Measurements from ENCODE around the gene OR1J1. TPM values are rescaled to one million over a fixed set of nuclear protein-coding genes. Genes with fewer than 3 reads are reported as not detected.

The OR1J1 gene
- total and polyA plus RNA-seq, 2 of the 8 experiments (the other 6 are each of a cell fraction or from before 2014, with no cell fraction given) = not detected

- TF ChIP-seq, protein P1, sequence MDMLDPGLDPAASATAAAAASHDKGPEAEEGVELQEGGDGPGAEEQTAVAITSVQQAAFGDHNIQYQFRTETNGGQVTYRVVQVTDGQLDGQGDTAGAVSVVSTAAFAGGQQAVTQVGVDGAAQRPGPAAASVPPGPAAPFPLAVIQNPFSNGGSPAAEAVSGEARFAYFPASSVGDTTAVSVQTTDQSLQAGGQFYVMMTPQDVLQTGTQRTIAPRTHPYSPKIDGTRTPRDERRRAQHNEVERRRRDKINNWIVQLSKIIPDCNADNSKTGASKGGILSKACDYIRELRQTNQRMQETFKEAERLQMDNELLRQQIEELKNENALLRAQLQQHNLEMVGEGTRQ (IDR thresholded peaks at IDR 0.05; ENCODE audit: low read length) = no peak
- TF ChIP-seq SRF (IDR thresholded peaks at IDR 0.05; ENCODE audit: low read depth, low read length) (no peak), JUN (IDR thresholded peaks at IDR 0.05; ENCODE audit: low read depth, low read length) (no peak), SP2 (IDR thresholded peaks at IDR 0.05; ENCODE audit: low read length) (no peak), YY1 (IDR thresholded peaks at IDR 0.05; ENCODE audit: low read depth, low read length) (no peak)
- TF ChIP-seq, protein P2, sequence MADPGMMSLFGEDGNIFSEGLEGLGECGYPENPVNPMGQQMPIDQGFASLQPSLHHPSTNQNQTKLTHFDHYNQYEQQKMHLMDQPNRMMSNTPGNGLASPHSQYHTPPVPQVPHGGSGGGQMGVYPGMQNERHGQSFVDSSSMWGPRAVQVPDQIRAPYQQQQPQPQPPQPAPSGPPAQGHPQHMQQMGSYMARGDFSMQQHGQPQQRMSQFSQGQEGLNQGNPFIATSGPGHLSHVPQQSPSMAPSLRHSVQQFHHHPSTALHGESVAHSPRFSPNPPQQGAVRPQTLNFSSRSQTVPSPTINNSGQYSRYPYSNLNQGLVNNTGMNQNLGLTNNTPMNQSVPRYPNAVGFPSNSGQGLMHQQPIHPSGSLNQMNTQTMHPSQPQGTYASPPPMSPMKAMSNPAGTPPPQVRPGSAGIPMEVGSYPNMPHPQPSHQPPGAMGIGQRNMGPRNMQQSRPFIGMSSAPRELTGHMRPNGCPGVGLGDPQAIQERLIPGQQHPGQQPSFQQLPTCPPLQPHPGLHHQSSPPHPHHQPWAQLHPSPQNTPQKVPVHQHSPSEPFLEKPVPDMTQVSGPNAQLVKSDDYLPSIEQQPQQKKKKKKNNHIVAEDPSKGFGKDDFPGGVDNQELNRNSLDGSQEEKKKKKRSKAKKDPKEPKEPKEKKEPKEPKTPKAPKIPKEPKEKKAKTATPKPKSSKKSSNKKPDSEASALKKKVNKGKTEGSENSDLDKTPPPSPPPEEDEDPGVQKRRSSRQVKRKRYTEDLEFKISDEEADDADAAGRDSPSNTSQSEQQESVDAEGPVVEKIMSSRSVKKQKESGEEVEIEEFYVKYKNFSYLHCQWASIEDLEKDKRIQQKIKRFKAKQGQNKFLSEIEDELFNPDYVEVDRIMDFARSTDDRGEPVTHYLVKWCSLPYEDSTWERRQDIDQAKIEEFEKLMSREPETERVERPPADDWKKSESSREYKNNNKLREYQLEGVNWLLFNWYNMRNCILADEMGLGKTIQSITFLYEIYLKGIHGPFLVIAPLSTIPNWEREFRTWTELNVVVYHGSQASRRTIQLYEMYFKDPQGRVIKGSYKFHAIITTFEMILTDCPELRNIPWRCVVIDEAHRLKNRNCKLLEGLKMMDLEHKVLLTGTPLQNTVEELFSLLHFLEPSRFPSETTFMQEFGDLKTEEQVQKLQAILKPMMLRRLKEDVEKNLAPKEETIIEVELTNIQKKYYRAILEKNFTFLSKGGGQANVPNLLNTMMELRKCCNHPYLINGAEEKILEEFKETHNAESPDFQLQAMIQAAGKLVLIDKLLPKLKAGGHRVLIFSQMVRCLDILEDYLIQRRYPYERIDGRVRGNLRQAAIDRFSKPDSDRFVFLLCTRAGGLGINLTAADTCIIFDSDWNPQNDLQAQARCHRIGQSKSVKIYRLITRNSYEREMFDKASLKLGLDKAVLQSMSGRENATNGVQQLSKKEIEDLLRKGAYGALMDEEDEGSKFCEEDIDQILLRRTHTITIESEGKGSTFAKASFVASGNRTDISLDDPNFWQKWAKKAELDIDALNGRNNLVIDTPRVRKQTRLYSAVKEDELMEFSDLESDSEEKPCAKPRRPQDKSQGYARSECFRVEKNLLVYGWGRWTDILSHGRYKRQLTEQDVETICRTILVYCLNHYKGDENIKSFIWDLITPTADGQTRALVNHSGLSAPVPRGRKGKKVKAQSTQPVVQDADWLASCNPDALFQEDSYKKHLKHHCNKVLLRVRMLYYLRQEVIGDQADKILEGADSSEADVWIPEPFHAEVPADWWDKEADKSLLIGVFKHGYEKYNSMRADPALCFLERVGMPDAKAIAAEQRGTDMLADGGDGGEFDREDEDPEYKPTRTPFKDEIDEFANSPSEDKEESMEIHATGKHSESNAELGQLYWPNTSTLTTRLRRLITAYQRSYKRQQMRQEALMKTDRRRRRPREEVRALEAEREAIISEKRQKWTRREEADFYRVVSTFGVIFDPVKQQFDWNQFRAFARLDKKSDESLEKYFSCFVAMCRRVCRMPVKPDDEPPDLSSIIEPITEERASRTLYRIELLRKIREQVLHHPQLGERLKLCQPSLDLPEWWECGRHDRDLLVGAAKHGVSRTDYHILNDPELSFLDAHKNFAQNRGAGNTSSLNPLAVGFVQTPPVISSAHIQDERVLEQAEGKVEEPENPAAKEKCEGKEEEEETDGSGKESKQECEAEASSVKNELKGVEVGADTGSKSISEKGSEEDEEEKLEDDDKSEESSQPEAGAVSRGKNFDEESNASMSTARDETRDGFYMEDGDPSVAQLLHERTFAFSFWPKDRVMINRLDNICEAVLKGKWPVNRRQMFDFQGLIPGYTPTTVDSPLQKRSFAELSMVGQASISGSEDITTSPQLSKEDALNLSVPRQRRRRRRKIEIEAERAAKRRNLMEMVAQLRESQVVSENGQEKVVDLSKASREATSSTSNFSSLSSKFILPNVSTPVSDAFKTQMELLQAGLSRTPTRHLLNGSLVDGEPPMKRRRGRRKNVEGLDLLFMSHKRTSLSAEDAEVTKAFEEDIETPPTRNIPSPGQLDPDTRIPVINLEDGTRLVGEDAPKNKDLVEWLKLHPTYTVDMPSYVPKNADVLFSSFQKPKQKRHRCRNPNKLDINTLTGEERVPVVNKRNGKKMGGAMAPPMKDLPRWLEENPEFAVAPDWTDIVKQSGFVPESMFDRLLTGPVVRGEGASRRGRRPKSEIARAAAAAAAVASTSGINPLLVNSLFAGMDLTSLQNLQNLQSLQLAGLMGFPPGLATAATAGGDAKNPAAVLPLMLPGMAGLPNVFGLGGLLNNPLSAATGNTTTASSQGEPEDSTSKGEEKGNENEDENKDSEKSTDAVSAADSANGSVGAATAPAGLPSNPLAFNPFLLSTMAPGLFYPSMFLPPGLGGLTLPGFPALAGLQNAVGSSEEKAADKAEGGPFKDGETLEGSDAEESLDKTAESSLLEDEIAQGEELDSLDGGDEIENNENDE (IDR thresholded peaks at IDR 0.05; ENCODE audit: insufficient replicate concordance, low read length) = no peak
Observed at GRCh38 chr9:122444041-122444733, 33.5 kb downstream of the OR1J1 start (continued).
